ENCODE data around the gene SCGB1C2. TPM values are rescaled to one million over a fixed set of nuclear protein-coding genes. Genes with fewer than 3 reads are reported as not detected.

SCGB1C2 gene
- total RNA-seq, 4 donors from 2014 or later, result not detected

DNA sequence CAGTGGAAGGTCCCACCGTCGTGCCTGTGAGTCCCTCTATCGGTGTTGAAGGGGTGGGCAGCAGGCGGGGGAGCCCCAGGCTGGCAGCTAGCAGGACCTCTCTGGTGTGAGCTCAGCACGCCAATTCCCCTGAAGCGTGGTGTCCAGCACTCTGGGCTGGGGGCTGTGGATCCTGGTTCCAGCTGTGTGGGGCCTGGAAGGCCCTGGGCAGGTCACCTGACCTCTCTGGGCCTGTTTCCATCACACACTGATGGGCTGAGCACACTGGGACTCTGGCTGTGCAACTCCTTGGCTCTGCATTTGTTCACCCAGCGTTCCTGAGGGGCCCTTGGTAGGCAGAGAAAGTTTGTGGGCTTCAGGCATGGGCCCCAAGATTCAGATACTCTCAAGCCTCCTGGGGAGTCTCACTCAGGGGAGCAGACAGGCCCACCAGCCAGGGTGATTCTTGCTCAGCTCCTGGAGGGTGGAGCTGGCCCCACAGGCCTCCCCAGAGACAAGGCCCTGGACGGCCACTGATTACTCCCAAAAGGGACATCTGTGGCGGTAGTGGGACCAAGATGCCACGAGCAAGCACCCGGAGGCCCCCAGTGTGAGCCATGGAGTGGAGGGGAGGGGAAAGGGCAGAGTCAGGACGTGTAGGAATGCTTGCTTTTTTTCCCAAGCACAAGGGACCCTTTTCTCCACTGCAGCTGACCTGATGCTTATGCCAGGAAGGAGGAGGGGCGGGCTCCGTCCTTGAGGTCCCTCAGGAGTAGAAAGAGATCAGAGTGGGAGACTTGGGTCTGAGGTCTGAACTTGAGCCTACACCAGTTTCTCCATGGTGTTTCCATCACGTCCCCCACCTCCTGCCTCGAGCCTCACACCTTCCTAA lies 8.5 kb downstream of the SCGB1C2 start:
- H3K4me1 ChIP-seq, result peaks cover 0 to 8% (median 3%) of the 10 kb centered on the region in 3 donors
- intact Hi-C loops (cut with DNase I), result no loop called here
- no peak overlapping the region for H3K27ac ChIP-seq
- peaks cover 0 to 43% (median 0%) of the 10 kb centered on the region in 3 donors for H3K36me3 ChIP-seq
- TF ChIP-seq CTCF (IDR thresholded peaks at IDR 0.05) (no peak), POLR2A (IDR thresholded peaks at IDR 0.05) (no peak)
- H3K27me3 ChIP-seq, result peaks cover 0 to 6% (median 0%) of the 10 kb centered on the region in 4 donors
- no peaks in the 10 kb centered on the region for H3K9me3 ChIP-seq
- 71 to 77% methylated on average over 3 to 5 of the region's 16 CpGs for WGBS, 2 donors
- no peak for DNase-seq
- no peak overlapping the region for H3K4me3 ChIP-seq

- DNase-seq, result no peak
- H3K4me3 ChIP-seq, result no peak overlapping the region
- no peak overlapping the region for H3K27ac ChIP-seq
- TF ChIP-seq CTCF (IDR thresholded peaks at IDR 0.05) (no peak), POLR2A (IDR thresholded peaks at IDR 0.05) (no peak)
- peaks cover 0 to 46% (median 0%) of the 10 kb centered on the region in 3 donors for H3K36me3 ChIP-seq
- H3K4me1 ChIP-seq, result peaks cover 0 to 8% (median 3%) of the 10 kb centered on the region in 3 donors
- intact Hi-C loops (cut with DNase I), result no loop called here
- no peaks in the 10 kb centered on the region for H3K9me3 ChIP-seq
- 64 to 74% methylated on average over 3 to 10 of the region's 10 CpGs for WGBS, 2 donors
- H3K27me3 ChIP-seq, result peaks cover 0 to 6% (median 0%) of the 10 kb centered on the region in 4 donors
These were observed 9.2 kb downstream of the SCGB1C2 start for GRCh38 chr17:146546-146945.

- Histone ChIP-seq H3K9me3 (no peaks in the 10 kb centered on the region), H3K36me3 (peaks cover 0 to 52% (median 0%) of the 10 kb centered on the region in 3 donors), H3K27me3 (peaks cover 0 to 6% (median 0%) of the 10 kb centered on the region in 4 donors), H3K27ac (no peak overlapping the region), H3K4me3 (no peak overlapping the region), H3K4me1 (peaks cover 0 to 8% (median 3%) of the 10 kb centered on the region in 3 donors)
- WGBS, 2 donors, result 89 to 92% methylated on average over 3 to 4 of the region's 27 CpGs
- intact Hi-C loops (cut with DNase I), result no loop called here
- no peak for DNase-seq
- TF ChIP-seq POLR2A (IDR thresholded peaks at IDR 0.05) (no peak), CTCF (IDR thresholded peaks at IDR 0.05) (no peak)
These were observed 9.8 kb downstream of the SCGB1C2 start for GRCh38 chr17:146983-147761.

GRCh38 chr17:147796-148740 lies 10.7 kb downstream of the SCGB1C2 start:
- DNase-seq, result no peak
- Histone ChIP-seq H3K4me1 (peaks cover 0 to 8% (median 3%) of the 10 kb centered on the region in 3 donors), H3K27me3 (peaks cover 0 to 6% (median 0%) of the 10 kb centered on the region in 4 donors), H3K4me3 (no peak overlapping the region), H3K9me3 (no peaks in the 10 kb centered on the region), H3K27ac (no peak overlapping the region), H3K36me3 (peaks cover 0 to 61% (median 6%) of the 10 kb centered on the region in 3 donors)
- TF ChIP-seq POLR2A (IDR thresholded peaks at IDR 0.05) (no peak), CTCF (IDR thresholded peaks at IDR 0.05) (no peak)
- intact Hi-C loops (cut with DNase I), result no loop called here
- 84 to 93% methylated on average over 9 of the region's 17 CpGs for WGBS, 2 donors
